Stimulated activated effector memory CD8-positive, alpha-beta T cell treated with anti-CD3 and anti-CD28 coated beads, Interleukin-12 subunit alpha, Interleukin-12 subunit beta, amount 100 ng/mL, for 72 hours (primary cell): ENCODE measurements around the gene SAT2.
"Not testable (repeated sequence)": the region's sequence is repeated elsewhere in the genome, so short reads cannot be mapped to it uniquely, and the experiment has no call there.

Experiments
- ATAC-seq: fragments of 150-1000 bp; cut with Tn5 transposase; 2 replicates; pipeline ENCODE4 v1.10.0; 2021
- DNase-seq, 2 donors: peaks; one replicate each; pipeline ENCODE4 v3.0.0; 2021 to 2022; ENCODE audit warnings: low spot score in 2 of 2
- H3K27ac Mint-ChIP-seq: one replicate; pipeline ENCODE4 v1.8.0; 2022; ENCODE audit warnings: mild to moderate bottlenecking, mixed read lengths
- H3K36me3 Mint-ChIP-seq: one replicate; pipeline ENCODE4 v1.8.0; 2022; ENCODE audit warnings: mild to moderate bottlenecking, mixed read lengths
- H3K4me1 Mint-ChIP-seq: one replicate; pipeline ENCODE4 v1.8.0; 2022; ENCODE audit warnings: mixed read lengths
- H3K4me3 Mint-ChIP-seq: one replicate; pipeline ENCODE4 v1.8.0; 2022; ENCODE audit warnings: mild to moderate bottlenecking, mixed read lengths
- H3K9me3 Mint-ChIP-seq: one replicate; pipeline ENCODE4 v1.8.0; 2022; ENCODE audit warnings: mixed read lengths

The SAT2 gene

DNA sequence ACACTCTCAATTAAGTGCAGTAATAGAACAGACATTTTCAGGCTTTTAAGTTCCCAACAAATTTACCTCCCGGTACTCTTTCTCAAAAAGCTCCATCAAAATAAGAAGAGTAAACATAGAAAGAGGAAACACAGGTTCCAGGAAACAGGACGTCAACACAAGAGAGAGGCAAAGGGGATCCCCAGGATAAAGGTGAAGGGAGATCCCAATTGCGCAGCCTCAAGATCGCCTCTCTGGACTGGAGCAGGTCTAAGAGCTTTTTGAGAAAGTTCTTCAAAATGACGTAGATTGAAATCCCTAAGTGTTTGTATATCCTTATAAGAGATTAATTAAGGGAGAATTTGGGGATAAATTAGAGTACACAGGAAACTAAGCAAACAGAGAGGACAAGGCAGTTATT, 9.0 kb downstream of the SAT2 start:
- Mint-ChIP-seq H3K27ac (no peak overlapping the region), H3K4me1 (peaks cover 5% of the 10 kb centered on the region), H3K4me3 (no peak overlapping the region), H3K36me3 (peaks cover 9% of the 10 kb centered on the region), H3K9me3 (no peaks in the 10 kb centered on the region)
- ATAC-seq: no peak
- DNase-seq: no peak

DNA sequence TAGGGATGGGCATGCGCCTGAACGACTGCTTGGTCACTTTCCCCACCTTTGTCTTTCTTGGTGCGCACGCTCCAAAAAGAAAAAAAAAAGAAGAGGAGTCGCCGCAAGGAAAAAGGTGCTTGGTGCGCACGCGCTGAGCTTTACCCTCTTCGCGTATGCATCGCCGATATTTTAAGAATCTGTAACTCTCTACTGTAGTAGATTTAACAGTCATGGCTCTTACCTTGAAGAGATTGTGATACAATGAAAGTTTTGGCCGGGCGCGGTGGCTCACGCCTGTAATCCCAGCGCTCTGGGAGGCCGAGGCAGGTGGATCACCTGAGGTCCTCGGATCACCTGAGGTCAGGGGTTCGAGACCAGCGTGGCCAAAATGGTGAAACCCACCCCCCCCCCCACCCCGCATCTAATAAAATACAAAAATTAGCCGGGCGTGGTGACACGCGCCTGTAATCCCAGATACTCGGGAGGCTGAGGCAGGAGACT, 12.3 kb downstream of the SAT2 start:
- Mint-ChIP-seq H3K27ac (peak overlapping the region; percentile 90), H3K4me3 (peak overlapping the region; percentile 83), H3K36me3 (peaks cover 33% of the 10 kb centered on the region), H3K9me3 (no peaks in the 10 kb centered on the region), H3K4me1 (peaks cover 36% of the 10 kb centered on the region)
- no peak for ATAC-seq
- no peak for DNase-seq

DNA sequence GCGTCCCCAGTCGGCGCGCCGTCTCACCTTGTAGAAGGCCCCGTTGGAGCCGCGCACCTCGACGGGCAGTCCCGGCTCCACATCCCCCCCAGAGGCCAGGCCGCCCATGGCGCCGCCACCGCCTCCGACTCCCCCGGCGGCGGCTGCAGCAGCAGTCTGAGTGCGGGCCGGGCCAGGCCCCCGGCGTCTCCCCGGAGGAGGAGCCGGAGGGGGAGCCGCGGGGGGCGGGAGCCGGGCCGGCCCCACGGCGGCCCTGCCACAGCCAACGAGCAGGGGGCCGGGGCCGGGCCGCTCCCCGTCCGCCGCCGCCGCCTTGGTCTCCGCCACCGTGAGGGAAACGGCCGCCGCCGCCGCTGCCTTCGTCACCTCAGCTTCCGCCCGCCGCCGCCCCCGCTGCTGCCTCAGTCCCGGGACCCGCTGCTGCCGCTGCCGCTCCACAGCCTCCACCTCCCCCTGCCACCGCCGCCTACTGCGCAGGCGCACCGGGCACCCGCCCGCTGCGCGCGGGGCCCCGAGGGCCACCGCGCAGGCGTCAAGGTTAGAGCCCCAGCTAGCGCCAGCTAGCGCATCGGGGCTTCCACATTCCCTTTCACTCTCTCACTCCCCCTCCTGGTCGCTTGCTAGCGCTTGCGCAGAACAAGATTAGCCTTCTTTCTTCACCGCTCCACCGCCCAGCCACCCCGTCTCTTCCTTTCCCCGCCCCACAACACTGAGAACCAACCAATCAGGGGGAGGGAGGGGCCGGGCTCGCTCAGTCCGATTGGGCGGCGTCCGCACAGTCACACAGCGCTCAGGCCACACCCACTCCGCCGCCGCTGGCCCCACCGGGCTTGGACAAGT, 13.0 kb downstream of the SAT2 start, which contains the start of gene FXR2:
TSS of gene FXR2 (minus strand) at position 473 of the 840 bp plus-strand sequence. CDS start at position 108, 365 bp downstream.
- Mint-ChIP-seq H3K4me3 (peak within 1 kb of the TSS; percentile 83), H3K27ac (peak within 1 kb of the TSS; percentile 90), H3K9me3 (no peaks in the 10 kb centered on the region), H3K36me3 (peaks cover 33% of the 10 kb centered on the region), H3K4me1 (peaks cover 37% of the 10 kb centered on the region)
- ATAC-seq: peak; percentile 95
- DNase-seq: peak; percentile 97 to 99

DNA sequence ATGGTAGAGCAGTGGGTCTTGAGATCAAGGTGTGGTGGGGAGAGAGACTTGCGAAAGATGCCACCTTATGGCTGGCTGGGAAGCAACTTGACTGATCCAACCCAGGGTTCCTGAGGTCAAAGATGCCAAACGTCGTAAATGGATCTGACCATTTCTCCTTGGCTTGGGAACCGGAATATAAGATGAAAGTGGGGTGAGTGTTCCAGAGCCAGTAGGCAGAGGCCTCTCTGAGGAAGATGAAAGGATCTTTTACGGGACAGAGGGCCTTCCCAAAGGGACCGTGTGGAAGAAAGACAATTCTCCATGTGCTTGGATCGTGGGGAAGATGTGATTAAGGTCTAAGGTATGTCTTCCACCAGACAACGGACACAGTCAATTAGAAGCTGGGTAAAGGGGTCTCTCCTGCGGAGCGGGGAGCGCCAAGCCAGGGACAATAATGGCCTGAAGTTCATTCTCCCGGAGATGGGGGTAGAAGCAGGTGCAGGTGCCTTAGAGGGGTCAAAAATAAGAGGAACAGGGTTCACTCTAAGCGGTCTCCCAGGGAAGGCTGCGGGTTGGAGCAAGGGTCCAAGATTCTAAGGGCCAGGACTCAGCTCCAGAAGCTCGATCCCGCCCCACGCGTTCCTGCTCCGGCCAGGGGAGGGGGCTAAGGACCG, 13.7 kb downstream of the SAT2 start:
- ATAC-seq (no peak), DNase-seq (peak in 1 of 2 donors; percentile 54)
- Mint-ChIP-seq H3K4me1 (peaks cover 37% of the 10 kb centered on the region), H3K27ac (peak overlapping the region; percentile 84), H3K36me3 (peaks cover 33% of the 10 kb centered on the region), H3K9me3 (no peaks in the 10 kb centered on the region), H3K4me3 (peak overlapping the region; percentile 83)

DNA sequence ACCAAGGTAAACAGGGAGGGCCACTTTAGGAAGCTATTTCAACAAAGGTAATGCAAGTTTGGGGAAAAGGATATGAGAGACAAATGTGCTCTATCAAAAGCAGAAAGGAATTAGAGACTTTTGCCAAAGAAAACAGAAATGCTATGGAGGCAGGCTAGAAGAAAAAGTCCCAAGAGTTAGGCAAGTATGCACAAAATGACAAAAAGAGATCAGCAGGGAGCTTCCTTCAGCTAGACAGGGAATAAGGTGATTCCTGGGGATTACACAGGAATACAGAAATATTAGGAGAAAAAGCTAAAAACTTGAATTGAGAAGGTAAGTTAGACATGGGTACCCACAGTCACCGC, 15.4 kb downstream of the SAT2 start:
- Mint-ChIP-seq H3K27ac (no peak overlapping the region), H3K36me3 (peaks cover 40% of the 10 kb centered on the region), H3K9me3 (no peaks in the 10 kb centered on the region), H3K4me3 (peak overlapping the region; percentile 83), H3K4me1 (peaks cover 37% of the 10 kb centered on the region)
- DNase-seq: no peak
- ATAC-seq: no peak

- DNase-seq (no peak), ATAC-seq (no peak)
- peaks cover 37% of the 10 kb centered on the region for H3K4me1 Mint-ChIP-seq
- H3K27ac Mint-ChIP-seq: no peak overlapping the region
- H3K9me3 Mint-ChIP-seq: no peaks in the 10 kb centered on the region
- peaks cover 40% of the 10 kb centered on the region for H3K36me3 Mint-ChIP-seq
- H3K4me3 Mint-ChIP-seq: peak overlapping the region; percentile 83
Observed at GRCh38 chr17:7611635-7612293, 15.9 kb downstream of the SAT2 start.

DNA sequence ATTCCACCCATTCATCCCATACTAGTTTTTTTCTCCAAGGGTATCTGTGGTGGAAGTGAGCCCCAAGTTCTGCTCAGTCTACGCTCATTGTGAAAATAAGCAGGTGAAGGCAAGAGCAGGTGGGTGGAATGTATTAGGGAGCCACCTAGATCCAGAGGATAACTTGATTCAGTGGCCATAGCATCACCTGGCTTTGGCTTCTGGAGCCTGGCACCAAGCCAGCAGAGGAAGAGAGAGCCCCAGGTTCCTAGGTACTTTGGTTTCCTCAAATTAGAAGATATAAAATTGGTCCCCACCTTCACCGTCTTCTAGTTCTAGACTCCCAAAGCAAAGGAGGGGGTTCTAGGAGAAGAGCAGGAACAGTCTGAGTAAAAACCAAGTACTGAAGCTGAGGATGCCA, 17.0 kb downstream of the SAT2 start:
- no peaks in the 10 kb centered on the region for H3K9me3 Mint-ChIP-seq
- no peak for DNase-seq
- H3K4me1 Mint-ChIP-seq: peaks cover 45% of the 10 kb centered on the region

DNA sequence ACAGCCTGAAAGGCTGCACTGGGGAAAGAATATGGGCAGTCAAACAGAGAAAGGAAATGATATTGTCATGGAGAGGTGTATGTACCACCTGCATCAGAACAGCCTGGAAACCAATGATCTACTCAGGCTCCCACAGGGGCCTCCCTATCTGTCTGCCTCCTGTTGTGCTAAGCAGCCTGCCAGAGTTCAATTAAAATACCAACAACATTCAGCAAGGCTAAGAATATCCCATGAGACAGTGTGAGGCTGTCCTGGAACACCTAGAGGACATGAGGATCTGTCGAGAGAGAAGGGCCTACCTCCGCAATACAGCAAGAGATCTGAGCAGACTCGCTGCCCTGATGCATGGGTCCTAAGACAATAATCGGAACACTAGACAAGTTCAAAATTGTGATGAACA, 21.3 kb downstream of the SAT2 start:
- no peak for ATAC-seq
- no peaks in the 10 kb centered on the region for H3K9me3 Mint-ChIP-seq
- no peak overlapping the region for H3K4me3 Mint-ChIP-seq

More for the DNA sequence above, 17.0 kb downstream of the SAT2 start:
- Mint-ChIP-seq H3K36me3 (peaks cover 51% of the 10 kb centered on the region), H3K27ac (no peak overlapping the region), H3K4me3 (no peak overlapping the region)
- ATAC-seq: no peak

DNA sequence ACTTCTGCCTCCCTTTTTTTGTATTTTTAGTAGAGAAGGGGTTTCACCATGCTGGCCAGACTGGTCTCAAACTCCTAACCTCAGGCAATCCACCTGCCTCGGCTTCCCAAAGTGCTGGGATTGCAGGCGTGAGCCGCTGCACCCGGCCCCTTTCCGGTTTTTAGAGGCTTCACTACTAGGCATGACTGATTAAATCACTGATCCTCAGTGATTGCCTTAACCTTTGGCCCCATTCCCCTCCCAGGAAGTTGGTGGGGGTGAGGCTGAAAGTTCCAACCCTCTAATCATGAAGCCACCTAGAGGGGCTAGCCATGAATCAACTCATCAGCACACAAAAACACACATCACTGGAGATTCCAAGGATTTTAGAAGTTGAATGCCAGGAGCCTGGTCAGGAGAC, 30.1 kb downstream of the SAT2 start:
- not testable (repeated sequence) for H3K4me1 Mint-ChIP-seq, ATAC-seq, DNase-seq, H3K4me3 Mint-ChIP-seq, H3K9me3 Mint-ChIP-seq
- peaks cover 100% of the 10 kb centered on the region for H3K36me3 Mint-ChIP-seq
- peak overlapping the region; percentile 75 for H3K27ac Mint-ChIP-seq

More for the DNA sequence above, 21.3 kb downstream of the SAT2 start:
- no peak for DNase-seq
- H3K36me3 Mint-ChIP-seq: peaks cover 63% of the 10 kb centered on the region
- peak overlapping the region; percentile 5 for H3K27ac Mint-ChIP-seq
- peaks cover 18% of the 10 kb centered on the region for H3K4me1 Mint-ChIP-seq

- peaks cover 85% of the 10 kb centered on the region for H3K36me3 Mint-ChIP-seq
- H3K9me3 Mint-ChIP-seq: no peaks in the 10 kb centered on the region
- H3K4me1 Mint-ChIP-seq: no peaks in the 10 kb centered on the region
- ATAC-seq (no peak), DNase-seq (no peak)
- no peak overlapping the region for H3K4me3 Mint-ChIP-seq
- H3K27ac Mint-ChIP-seq: peak overlapping the region; percentile 8
Observed at GRCh38 chr17:7593296-7593695, 34.3 kb downstream of the SAT2 start.

- peaks cover under 1% of the 10 kb centered on the region for H3K4me1 Mint-ChIP-seq
- no peak for DNase-seq
- H3K27ac Mint-ChIP-seq: no peak overlapping the region
- H3K4me3 Mint-ChIP-seq: no peak overlapping the region
- H3K9me3 Mint-ChIP-seq: no peaks in the 10 kb centered on the region
- no peak for ATAC-seq
- H3K36me3 Mint-ChIP-seq: peaks cover 85% of the 10 kb centered on the region
Observed at GRCh38 chr17:7592422-7593021, 35.1 kb downstream of the SAT2 start.

DNA sequence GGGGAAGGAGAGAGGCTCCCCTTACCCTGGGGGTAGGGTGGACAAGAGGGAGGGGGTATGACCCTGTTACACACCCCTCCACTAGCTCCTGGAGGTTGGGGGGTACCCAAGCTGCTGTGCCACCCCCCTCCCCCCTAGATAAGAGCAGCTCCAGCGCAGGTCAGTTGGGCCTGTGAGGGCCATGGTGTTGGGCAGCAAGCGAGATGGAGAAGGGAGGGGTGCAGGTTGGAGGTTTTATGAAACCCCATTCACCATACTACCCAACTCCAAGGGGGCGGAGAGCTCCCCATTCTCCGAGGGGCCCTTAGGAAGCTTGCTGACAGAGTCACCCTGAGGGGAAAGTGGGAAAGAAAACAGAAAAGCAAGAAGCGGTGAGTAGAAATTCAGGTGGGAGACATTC, 36.0 kb downstream of the SAT2 start:
- Mint-ChIP-seq H3K27ac (peak overlapping the region; percentile 82), H3K36me3 (peaks cover 85% of the 10 kb centered on the region)

DNA sequence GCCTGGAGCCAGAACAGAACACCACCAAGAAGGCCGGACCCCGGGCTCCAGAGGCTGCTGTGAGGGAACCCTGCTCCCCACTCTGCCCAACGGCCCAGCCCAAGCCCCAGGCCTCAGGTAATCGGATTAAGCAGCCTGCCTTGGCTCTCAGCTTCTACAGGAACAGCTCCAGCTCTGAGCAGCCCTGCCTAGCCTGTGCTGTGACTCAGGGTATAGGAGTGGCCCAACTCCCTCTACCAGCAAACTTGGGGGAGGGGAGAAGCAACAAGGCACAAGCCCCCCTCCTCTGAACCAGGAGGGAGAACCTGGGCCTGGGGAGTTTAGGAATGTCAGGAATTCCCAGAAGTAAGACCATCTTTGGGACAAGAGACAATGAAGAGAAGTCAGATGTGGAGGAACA, 36.9 kb downstream of the SAT2 start:
- ATAC-seq (peak; percentile 20), DNase-seq (no peak)
- H3K27ac Mint-ChIP-seq: peak overlapping the region; percentile 82
- peaks cover 8% of the 10 kb centered on the region for H3K4me1 Mint-ChIP-seq
- no peak overlapping the region for H3K4me3 Mint-ChIP-seq
- H3K36me3 Mint-ChIP-seq: peaks cover 77% of the 10 kb centered on the region
- H3K9me3 Mint-ChIP-seq: no peaks in the 10 kb centered on the region

More for the DNA sequence above, 36.0 kb downstream of the SAT2 start:
- no peak for DNase-seq
- Mint-ChIP-seq H3K4me1 (peaks cover 6% of the 10 kb centered on the region), H3K4me3 (no peak overlapping the region), H3K9me3 (no peaks in the 10 kb centered on the region)
- no peak for ATAC-seq

GRCh38 chr17:7589891-7590691, 37.5 kb downstream of the SAT2 start, which contains the start of gene SOX15:
SOX15 (minus strand) TSS chr17:7590094; CDS start chr17:7589676, 418 bp downstream.
- no peak within 1 kb of the TSS for H3K4me3 Mint-ChIP-seq
- H3K4me1 Mint-ChIP-seq: peaks cover 13% of the 10 kb centered on the region
- DNase-seq: peak in 1 of 2 donors; percentile 51
- no peak for ATAC-seq
- peaks cover 73% of the 10 kb centered on the region for H3K36me3 Mint-ChIP-seq
- H3K27ac Mint-ChIP-seq: peak within 1 kb of the TSS; percentile 82
- H3K9me3 Mint-ChIP-seq: no peaks in the 10 kb centered on the region
